ENCODE measurements around the gene DPY19L2.
"Not testable (repeated sequence)": the region's sequence is repeated elsewhere in the genome, so short reads cannot be mapped to it uniquely, and the experiment has no call there.

Gene DPY19L2

DNA sequence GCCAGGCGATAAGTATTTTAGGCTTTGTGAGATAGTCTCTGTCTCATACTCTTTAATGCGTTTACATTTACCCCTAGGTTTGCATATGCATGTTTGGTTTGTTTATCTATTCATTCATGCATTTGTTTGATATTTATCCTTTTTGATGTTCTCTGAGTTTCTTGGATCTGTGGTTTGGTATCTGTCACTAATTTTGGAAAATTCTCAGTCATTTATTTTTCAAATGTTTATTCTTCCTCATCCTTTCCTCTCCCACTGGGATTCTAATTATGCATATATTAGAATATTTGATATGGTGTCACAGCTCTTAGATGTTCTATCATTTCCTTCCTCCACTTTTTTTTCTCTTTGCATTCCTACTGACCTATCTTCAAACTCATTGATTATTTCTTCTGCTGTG is 11.9 kb downstream of the DPY19L2 start:
- not testable (repeated sequence) for DNase-seq

- DNase-seq: not testable (repeated sequence)
Measured at GRCh38 chr12:63655543-63656257, 12.6 kb downstream of the DPY19L2 start.

DNA sequence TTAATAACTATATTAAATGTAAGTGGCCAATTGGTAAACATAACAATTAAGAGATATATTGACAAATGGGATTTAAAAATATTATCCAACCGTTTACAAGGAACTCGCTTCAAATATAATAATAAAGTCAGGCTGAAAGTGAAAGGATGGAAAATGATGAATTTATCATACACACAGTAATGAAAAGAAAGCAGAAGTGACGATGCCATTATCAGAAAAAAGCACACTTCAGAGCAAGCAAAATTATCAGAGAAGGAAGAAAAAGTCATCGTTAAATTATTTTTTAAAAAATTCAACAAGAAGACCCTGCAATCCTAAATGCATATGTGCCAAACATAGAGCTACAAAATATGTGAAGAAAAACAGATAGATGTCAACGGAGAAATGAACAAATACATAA is 13.8 kb downstream of the DPY19L2 start:
- not testable (repeated sequence) for DNase-seq

DNA sequence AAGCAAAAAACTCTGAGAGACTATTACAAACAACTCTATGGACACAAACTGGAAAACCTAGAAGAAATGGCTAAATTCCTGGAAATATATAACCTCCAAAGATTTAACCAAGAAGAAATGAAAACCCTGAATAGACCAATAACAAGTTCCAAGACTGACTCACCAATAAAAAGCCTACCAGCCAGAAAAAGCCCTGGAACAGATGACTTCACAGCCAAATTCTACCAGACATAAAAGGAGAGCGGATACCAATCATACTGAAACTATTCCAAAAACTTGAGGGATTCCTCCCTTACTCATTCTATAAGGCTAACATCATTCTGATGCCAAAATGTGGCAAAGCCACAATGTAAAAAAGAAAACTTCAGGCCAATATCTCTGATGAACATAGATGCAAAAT is 18.8 kb downstream of the DPY19L2 start:
- DNase-seq: not testable (repeated sequence)

DNA sequence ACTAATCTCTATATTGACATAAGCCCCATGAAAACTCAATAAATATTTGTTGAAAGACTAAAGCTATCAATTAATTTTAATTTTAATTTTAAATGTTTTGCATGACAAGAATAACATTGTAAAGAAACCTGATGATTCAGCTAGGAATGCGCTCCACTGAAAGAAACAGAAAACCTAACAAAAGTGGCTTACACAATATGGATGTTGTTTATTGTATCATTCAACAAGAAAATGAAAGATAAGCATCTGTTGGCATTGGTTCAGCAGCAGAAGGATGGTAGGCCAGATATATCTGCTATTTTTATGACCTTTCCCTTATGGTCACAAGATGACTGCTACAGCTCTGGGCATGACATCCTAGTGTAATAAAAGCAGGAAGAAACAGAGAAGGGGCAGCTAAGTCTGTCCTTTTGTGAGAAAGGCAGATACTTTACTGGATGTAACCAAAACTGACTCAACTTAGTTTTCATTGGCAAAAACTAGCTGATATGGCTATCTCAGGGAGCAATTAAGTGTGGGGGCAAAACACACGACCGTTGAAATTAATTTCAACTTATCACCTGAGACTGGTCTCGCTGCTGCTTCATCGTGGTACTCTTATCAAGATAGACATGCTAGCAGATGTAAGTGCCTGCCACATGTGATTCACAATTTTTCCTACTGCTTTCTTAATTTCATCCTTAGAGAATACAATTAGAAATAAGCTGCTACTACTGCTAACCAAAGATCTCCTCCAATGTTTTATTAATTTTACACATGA is 24.7 kb downstream of the DPY19L2 start:
- not testable (repeated sequence) for DNase-seq

GRCh38 chr12:63624258-63624657 is 44.0 kb downstream of the DPY19L2 start:
- not testable (repeated sequence) for DNase-seq

DNA sequence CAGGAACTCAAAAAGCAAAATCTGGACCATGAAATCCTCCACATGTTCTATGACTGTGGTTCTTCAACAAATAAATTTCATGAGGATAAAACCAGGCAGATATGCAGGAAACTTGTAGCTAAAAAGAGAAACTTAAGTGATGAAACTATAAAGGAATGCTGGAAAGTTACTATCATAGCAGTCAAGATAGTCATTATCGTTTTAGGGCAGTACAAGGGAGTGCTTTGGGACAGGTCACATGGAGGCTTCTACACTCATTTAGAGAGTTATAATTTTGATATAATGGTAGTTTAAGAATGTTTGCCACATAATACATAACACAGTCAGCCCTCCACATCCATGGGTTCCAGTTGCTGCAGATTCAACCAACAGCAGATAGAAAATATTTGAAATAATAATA is 52.7 kb downstream of the DPY19L2 start:
- DNase-seq: not testable (repeated sequence)

DNA sequence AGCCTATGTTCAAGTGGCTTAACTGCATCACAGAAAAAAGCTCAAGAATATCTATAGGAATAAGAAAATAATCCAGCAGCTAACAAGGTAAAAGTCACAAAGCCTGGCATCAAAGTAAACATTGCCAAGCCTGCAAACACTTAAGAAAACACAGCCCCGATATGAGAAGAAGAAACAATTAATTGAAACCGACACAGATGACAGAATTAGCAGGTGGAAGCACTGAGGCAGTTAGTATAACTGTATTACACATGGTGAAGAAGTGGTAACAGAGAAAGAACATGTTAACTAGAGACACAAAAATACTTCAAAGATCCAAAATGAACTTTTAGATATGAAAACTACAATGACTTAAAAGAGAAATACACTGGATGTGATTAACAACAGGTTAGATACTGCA is 57.0 kb downstream of the DPY19L2 start:
- not testable (repeated sequence) for DNase-seq

- not testable (repeated sequence) for DNase-seq
Measured at GRCh38 chr12:63609281-63609680, 59.0 kb downstream of the DPY19L2 start.

DNA sequence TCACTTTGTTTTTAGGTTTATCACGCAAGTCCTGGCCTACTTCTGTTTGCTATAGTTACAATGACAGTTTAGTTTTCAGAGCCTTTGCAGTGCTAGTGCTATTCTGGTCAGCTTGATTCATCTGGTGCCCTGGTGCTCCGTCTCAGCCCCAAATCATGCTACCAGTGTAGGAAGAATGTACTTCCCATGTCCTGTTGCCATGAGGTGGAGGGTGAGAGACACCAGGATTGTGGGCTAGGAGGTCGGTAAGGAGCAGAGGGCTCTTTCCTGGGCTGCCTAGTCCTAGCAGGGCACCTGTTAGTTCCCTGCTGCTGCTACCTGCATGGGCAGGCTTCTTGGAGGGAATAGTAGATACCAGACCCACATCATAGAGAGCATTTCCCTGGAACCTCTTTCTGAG is 63.3 kb downstream of the DPY19L2 start:
- not testable (repeated sequence) for DNase-seq

DNA sequence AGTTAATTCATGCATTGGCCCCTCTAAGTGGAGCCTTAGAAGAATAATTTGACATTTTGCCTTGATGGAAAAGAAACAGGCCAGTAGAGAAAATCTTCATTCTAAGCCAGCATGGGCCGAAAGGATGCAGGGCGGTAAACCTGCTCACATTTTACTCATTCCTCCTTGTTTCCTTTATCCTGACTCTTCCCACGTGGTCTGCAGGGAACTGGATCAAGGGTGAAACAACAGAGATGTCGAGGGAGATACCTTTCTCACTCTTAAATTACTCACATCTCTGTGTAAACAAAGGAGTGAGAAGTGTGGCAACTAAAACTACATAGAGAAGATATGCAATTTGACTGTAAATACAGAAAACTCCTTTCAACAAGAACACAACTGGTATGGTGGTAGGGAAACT is 73.5 kb downstream of the DPY19L2 start:
- not testable (repeated sequence) for DNase-seq

DNA sequence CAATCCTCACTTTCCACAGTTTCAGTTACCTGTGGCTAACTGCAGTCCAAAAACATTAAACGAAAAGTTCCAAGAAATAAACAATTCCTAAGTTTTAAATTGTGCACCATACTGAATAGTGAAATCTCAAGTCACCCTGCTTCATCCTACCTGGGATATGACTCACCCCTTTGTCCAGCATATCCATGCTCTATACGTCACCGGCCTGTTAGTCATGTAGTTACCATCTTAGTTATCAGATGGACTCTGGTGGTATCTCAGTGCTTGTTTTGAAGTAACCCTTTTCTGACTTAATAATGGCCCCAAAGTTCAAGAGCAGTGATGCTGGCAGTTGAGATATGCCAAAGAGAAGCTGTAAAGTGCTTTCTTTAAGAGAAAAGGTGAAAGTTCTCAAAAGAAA is 83.9 kb downstream of the DPY19L2 start:
- DNase-seq: not testable (repeated sequence)

GRCh38 chr12:63583289-63583688 is 85.0 kb downstream of the DPY19L2 start:
- peak; percentile 27 for DNase-seq

DNA sequence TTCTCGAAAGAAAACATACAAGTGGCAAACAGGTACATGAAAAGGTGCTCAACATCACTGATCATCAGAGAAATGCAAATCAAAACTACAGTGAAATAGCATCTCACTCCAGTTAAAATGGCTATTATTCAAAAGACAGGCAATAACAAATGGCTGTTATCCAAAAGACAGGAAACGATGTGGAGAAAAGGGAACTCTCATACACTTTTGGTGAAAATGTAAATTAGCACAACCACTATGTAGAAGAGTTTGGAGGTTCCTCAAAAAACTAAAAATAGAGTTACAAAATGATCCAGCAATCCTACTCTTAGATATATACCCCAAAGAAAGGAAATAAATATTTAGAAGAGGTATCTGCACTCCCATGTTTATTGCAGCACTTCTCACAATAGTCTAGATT is 90.7 kb downstream of the DPY19L2 start:
- DNase-seq: not testable (repeated sequence)

DNA sequence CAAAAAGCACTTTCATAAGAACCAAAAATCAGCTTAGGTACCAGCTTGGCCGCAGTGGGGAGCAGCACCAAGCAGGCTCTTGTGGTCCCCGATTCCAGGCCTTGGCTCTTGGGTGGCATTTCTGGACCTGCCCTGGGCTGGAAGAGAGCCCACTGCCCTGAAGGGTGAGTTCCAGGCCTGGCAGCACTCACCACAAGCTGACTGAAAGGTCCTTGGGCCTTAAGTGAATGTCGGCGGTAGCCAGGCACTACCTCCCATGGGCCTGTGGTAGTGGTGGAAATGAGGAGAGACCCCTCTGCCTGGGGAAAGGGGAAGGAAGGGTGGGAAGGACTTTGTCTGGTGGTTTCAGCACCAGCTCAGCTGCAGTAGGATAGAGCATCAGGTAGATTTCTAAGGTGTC is 96.3 kb downstream of the DPY19L2 start:
- not testable (repeated sequence) for DNase-seq

DNA sequence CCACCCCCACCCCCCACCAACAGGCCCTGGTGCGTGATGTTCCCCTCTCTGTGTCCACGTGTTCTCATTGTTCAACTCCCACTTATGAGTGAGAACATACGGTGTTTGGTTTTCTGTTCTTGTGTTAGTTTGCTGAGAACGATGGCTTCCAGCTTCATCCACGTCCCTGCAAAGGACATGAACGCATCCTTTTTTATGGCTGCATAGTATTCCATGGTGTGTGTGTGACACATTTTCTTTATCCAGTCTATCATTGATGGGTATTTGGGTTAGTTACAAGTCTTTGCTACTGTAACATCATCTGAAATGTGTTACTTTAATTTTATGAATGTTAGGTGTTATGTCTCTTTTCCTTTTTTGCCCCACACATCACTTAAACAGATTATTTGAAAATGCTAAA is 109.8 kb downstream of the DPY19L2 start:
- not testable (repeated sequence) for DNase-seq

GRCh38 chr12:63551397-63551796 is 116.9 kb downstream of the DPY19L2 start:
- DNase-seq: not testable (repeated sequence)

DNA sequence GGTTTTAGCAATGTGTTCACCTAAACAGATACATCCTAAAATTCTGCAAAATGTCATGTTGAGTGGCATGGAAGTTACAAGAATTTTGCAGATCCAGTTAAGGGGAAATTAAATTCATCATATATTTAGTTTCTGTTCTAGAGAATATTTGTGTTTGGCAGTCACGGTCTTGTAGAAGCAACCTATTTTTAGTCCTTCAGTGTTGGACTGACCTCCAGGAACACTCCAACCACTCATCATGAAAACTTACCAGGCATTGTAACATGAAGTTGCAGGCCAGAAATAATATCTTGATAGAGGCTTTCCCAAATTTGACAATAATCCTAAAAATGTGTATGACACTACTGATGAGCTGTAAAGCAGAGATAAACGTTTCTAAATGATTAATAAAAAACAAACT is 119.3 kb downstream of the DPY19L2 start:
- not testable (repeated sequence) for DNase-seq

GRCh38 chr12:63545298-63545916 is 122.9 kb downstream of the DPY19L2 start:
- not testable (repeated sequence) for DNase-seq

DNA sequence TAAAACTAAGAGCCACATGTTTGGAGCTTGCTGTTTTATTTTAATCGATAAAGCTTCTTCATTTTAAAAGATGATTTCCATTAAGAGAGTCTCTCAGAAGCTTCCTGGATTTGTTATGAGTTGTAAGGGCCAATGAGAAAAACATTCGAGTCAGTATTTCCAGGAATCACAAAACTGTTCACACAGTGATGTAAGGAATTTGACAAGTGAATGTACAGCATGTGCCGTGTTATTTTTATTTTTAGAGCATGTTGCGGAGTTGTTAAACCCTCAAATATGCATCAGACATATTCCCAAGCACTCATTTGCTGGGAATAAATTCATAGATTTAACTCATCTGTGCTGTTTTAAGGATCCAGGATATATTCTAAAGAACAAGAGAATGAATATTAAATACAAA is 129.6 kb downstream of the DPY19L2 start:
- DNase-seq: not testable (repeated sequence)

- not testable (repeated sequence) for DNase-seq
Measured at GRCh38 chr12:63537838-63538237, 130.5 kb downstream of the DPY19L2 start.

GRCh38 chr12:63529641-63530040 is 138.7 kb downstream of the DPY19L2 start:
- DNase-seq: not testable (repeated sequence)

GRCh38 chr12:63525831-63526230 is 142.5 kb downstream of the DPY19L2 start:
- no peak for DNase-seq

DNA sequence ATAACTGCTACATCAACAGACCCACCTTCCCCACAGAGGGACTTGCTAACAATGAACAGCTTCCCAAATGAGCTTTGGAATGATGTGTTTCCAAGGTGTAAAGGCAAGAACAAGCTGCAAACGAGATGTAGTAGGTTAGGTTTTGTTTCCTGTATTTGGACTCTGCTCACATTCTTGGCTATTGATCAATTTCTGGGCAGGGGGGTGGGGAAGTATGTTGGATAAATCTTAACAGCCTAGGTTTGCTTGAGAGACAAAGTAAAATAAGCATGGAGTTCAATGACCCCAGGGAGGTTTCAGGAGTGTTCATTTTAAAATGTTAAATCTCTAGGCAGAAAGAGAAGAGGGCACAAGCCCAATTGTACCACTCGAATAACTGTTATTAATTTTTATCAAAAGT is 146.6 kb downstream of the DPY19L2 start:
- no peak for DNase-seq
